ENCODE results near the gene RHEBL1. TPM values are rescaled to one million over a fixed set of nuclear protein-coding genes. Genes with fewer than 3 reads are reported as not detected.
A peak's percentile ranks its signal among the peaks of the same experiment; 100 is the strongest.

RHEBL1 gene
- polyA plus RNA-seq, 1 donor (not counting 4 experiments of a cell fraction or from before 2014, with no cell fraction given) = 0.51 TPM

- H4K20me1 ChIP-seq (ENCODE audit: control insufficient read depth, extremely low read depth, insufficient read depth, low read length) = no peaks in the 10 kb centered on the region
- no peak overlapping the region for H3K4me3 ChIP-seq (ENCODE audit: control insufficient read depth in 2 of 3, extremely low read depth in 1 of 3, insufficient read depth in 2 of 3, low read depth in 1 of 3, low read length in 3 of 3)
- H3K9ac ChIP-seq (ENCODE audit: control insufficient read depth, extremely low read depth, insufficient read depth, low read length) = no peak overlapping the region
- dilution Hi-C loops (cut with MboI; ENCODE audit: extremely low pct_ligation_motif_present, low sequenced_read_pairs) = no loop called here
- no peaks in the 10 kb centered on the region for H3K9me1 ChIP-seq (ENCODE audit: control insufficient read depth, extremely low read depth, insufficient read depth, low read length)
- no peak overlapping the region for H3K4me2 ChIP-seq (ENCODE audit: control insufficient read depth, extremely low read depth, insufficient read depth, low read depth, low read length)
- H2AFZ ChIP-seq (ENCODE audit: control insufficient read depth, low read length) = no peak overlapping the region
- no peaks in the 10 kb centered on the region for H3K9me3 ChIP-seq (ENCODE audit: control insufficient read depth, low read depth, low read length)
- peaks cover 18% of the 10 kb centered on the region for H3K27me3 ChIP-seq (ENCODE audit: control insufficient read depth, extremely low read depth, insufficient read depth, low read length)
- H3K79me2 ChIP-seq (ENCODE audit: control insufficient read depth, insufficient read depth, low read length) = no peaks in the 10 kb centered on the region
- H3K27ac ChIP-seq (ENCODE audit: control insufficient read depth, insufficient read depth, low read length) = no peak overlapping the region
- H3K36me3 ChIP-seq (ENCODE audit: control insufficient read depth in 2 of 2, extremely low read depth in 1 of 2, insufficient read depth in 2 of 2, low read length in 2 of 2) = peaks cover 30 to 34% of the 10 kb centered on the region in 2 experiments
- DNase-seq (ENCODE audit: low read depth, low spot score) (no peak), FAIRE-seq (no peak)
- TF ChIP-seq EZH2 (IDR thresholded peaks at IDR 0.05; ENCODE audit: low read length) (no peak), CTCF (optimal IDR thresholded peaks at IDR 0.05 in 1 of 3, IDR thresholded peaks at IDR 0.05 in 1 of 3, conservative IDR thresholded peaks at IDR 0.05 in 1 of 3; ENCODE audit: extremely low read depth in 1 of 3, insufficient read depth in 2 of 3, low read length in 3 of 3) (no peak)
- H3K4me1 ChIP-seq (ENCODE audit: control insufficient read depth, extremely low read depth, insufficient read depth, low read length) = no peaks in the 10 kb centered on the region
Measured at GRCh38 chr12:49098703-49099102, 28.9 kb upstream of the RHEBL1 start.

- peaks cover 30% of the 10 kb centered on the region in 2 experiments for H3K36me3 ChIP-seq (ENCODE audit: control insufficient read depth in 2 of 2, extremely low read depth in 1 of 2, insufficient read depth in 2 of 2, low read length in 2 of 2)
Measured at GRCh38 chr12:49098035-49098451, 28.3 kb upstream of the RHEBL1 start.

More at GRCh38 chr12:49098035-49098451, 28.3 kb upstream of the RHEBL1 start:
- Histone ChIP-seq H3K4me2 (ENCODE audit: control insufficient read depth, extremely low read depth, insufficient read depth, low read depth, low read length) (no peak overlapping the region), H2AFZ (ENCODE audit: control insufficient read depth, low read length) (no peak overlapping the region), H3K4me3 (ENCODE audit: control insufficient read depth in 2 of 3, extremely low read depth in 1 of 3, insufficient read depth in 2 of 3, low read depth in 1 of 3, low read length in 3 of 3) (no peak overlapping the region), H3K27me3 (ENCODE audit: control insufficient read depth, extremely low read depth, insufficient read depth, low read length) (peaks cover 25% of the 10 kb centered on the region), H4K20me1 (ENCODE audit: control insufficient read depth, extremely low read depth, insufficient read depth, low read length) (no peaks in the 10 kb centered on the region), H3K9ac (ENCODE audit: control insufficient read depth, extremely low read depth, insufficient read depth, low read length) (no peak overlapping the region), H3K9me1 (ENCODE audit: control insufficient read depth, extremely low read depth, insufficient read depth, low read length) (no peaks in the 10 kb centered on the region), H3K9me3 (ENCODE audit: control insufficient read depth, low read depth, low read length) (no peaks in the 10 kb centered on the region), H3K4me1 (ENCODE audit: control insufficient read depth, extremely low read depth, insufficient read depth, low read length) (no peaks in the 10 kb centered on the region), H3K27ac (ENCODE audit: control insufficient read depth, insufficient read depth, low read length) (no peak overlapping the region), H3K79me2 (ENCODE audit: control insufficient read depth, insufficient read depth, low read length) (no peaks in the 10 kb centered on the region)
- no peak for DNase-seq (ENCODE audit: low read depth, low spot score)
- FAIRE-seq = peak; percentile 64
- dilution Hi-C loops (cut with MboI; ENCODE audit: extremely low pct_ligation_motif_present, low sequenced_read_pairs) = no loop called here
- TF ChIP-seq CTCF (optimal IDR thresholded peaks at IDR 0.05 in 1 of 3, IDR thresholded peaks at IDR 0.05 in 1 of 3, conservative IDR thresholded peaks at IDR 0.05 in 1 of 3; ENCODE audit: extremely low read depth in 1 of 3, insufficient read depth in 2 of 3, low read length in 3 of 3) (peak; percentile 78 to 87 (median 83)), EZH2 (IDR thresholded peaks at IDR 0.05; ENCODE audit: low read length) (no peak)

Measured in keratinocyte (primary cell).